OCI-LY3 (cell line): ENCODE results near the gene JAK2.

Experiments used
- CTCF ChIP-seq: fragments of 200-600, 300-600 bp; sonication (generic); IDR thresholded peaks from 2 replicates; pipeline ENCODE4 v1.5.1; 2014; ENCODE audit warnings: antibody characterized with exemption, low read length, low read depth
- EZH2phosphoT487 ChIP-seq: fragments of 200-600 bp; shearing (Covaris generic); IDR thresholded peaks from 2 replicates; pipeline ENCODE4 v1.6.1; 2018; ENCODE audit warnings: antibody characterized with exemption, mixed run types, low read depth

- TF ChIP-seq CTCF (no peak), EZH2phosphoT487 (no peak)
Measured at GRCh38 chr9:5052838-5053237, 67.8 kb downstream of the JAK2 start.
